DOHH2 (cell line): Measurements from ENCODE around the gene EHD2.

Experiments used
- H3F3A ChIP-seq: fragments of 200-600 bp; sonication (generic), shearing (Covaris generic); 2 replicates; pipeline ENCODE4 v1.6.0; 2016; ENCODE audit warnings: antibody characterized with exemption, mild to moderate bottlenecking; ENCODE audit not compliant: control insufficient read depth, insufficient read depth
- H3K27ac ChIP-seq: fragments of 200-600 bp; sonication (generic); 2 replicates; pipeline ENCODE4 v1.5.1; 2014; ENCODE audit warnings: low read depth, mild to moderate bottlenecking, low read length, moderate library complexity
- H3K27me3 ChIP-seq: fragments of 200-600 bp; sonication (generic); 2 replicates; pipeline ENCODE4 v1.6.1; 2014; ENCODE audit warnings: mild to moderate bottlenecking, low read length, mixed read lengths; ENCODE audit not compliant: control insufficient read depth
- H3K36me3 ChIP-seq: fragments of 200-600 bp; sonication (generic); 2 replicates; pipeline ENCODE4 v1.6.1; 2014; ENCODE audit warnings: mild to moderate bottlenecking, low read length, moderate library complexity, mixed read lengths; ENCODE audit not compliant: control insufficient read depth
- H3K4me1 ChIP-seq: fragments of 200-600 bp; sonication (generic); 2 replicates; pipeline ENCODE4 v1.6.1; 2014; ENCODE audit warnings: mild to moderate bottlenecking, low read length, mixed read lengths; ENCODE audit not compliant: control insufficient read depth
- H3K4me2 ChIP-seq: fragments of 200-600 bp; sonication (generic); 2 replicates; pipeline ENCODE4 v1.6.0; 2014; ENCODE audit warnings: mild to moderate bottlenecking, low read length, moderate library complexity
- H3K4me3 ChIP-seq: fragments of 200-600 bp; sonication (generic); 2 replicates; pipeline ENCODE4 v1.5.1; 2014; ENCODE audit warnings: mild to moderate bottlenecking, low read length, mixed read lengths
- H3K79me2 ChIP-seq: fragments of 200-600 bp; sonication (generic); 2 replicates; pipeline ENCODE4 v1.6.1; 2014; ENCODE audit warnings: mild to moderate bottlenecking, low read length, mixed read lengths; ENCODE audit not compliant: control insufficient read depth
- H3K9me2 ChIP-seq: fragments of 200-600 bp; sonication (generic); replicated peaks from 2 replicates; pipeline ENCODE4 v1.6.1; 2014; ENCODE audit warnings: mild to moderate bottlenecking, low read length, mixed read lengths; ENCODE audit not compliant: control insufficient read depth
- H3K9me3 ChIP-seq: fragments of 200-600 bp; sonication (generic); 2 replicates; pipeline ENCODE4 v1.6.1; 2014; ENCODE audit warnings: antibody characterized with exemption, low read length, mixed read lengths; ENCODE audit not compliant: control insufficient read depth, insufficient read depth
- H4K20me1 ChIP-seq: fragments of 200-600 bp; sonication (generic); 2 replicates; pipeline ENCODE4 v1.6.0; 2014; ENCODE audit warnings: low read depth, mild to moderate bottlenecking, antibody characterized with exemption, low read length, moderate library complexity; ENCODE audit not compliant: control insufficient read depth, insufficient read depth
- CTCF ChIP-seq: fragments of 200-600 bp; sonication (generic); IDR thresholded peaks from one replicate; pipeline ENCODE4 v1.5.1; 2014; ENCODE audit warnings: antibody characterized with exemption, mild to moderate bottlenecking, low read depth, low read length; ENCODE audit not compliant: poor library complexity, severe bottlenecking
- EZH2phosphoT487 ChIP-seq: fragments of 200-600 bp; sonication (generic); IDR thresholded peaks from 2 replicates; pipeline ENCODE4 v1.6.1; 2017; ENCODE audit warnings: borderline replicate concordance, mild to moderate bottlenecking, antibody characterized with exemption, low read length, moderate library complexity, mixed read lengths

The EHD2 gene

GRCh38 chr19:47740866-47741519 lies 27.8 kb downstream of the EHD2 start:
- Histone ChIP-seq H3K4me1 (peaks cover 44% of the 10 kb centered on the region), H4K20me1 (no peaks in the 10 kb centered on the region), H3K36me3 (no peaks in the 10 kb centered on the region), H3K9me2 (no peaks in the 10 kb centered on the region), H3K4me2 (no peak overlapping the region), H3K27me3 (no peaks in the 10 kb centered on the region), H3K27ac (no peak overlapping the region), H3K79me2 (peaks cover 7% of the 10 kb centered on the region), H3K4me3 (no peak overlapping the region), H3F3A (0 out of 2 replicates have a peak, but pooled peaks cover 3% of the 10 kb centered on the region), H3K9me3 (no peaks in the 10 kb centered on the region)
- TF ChIP-seq EZH2phosphoT487 (no peak), CTCF (no peak)

DNA sequence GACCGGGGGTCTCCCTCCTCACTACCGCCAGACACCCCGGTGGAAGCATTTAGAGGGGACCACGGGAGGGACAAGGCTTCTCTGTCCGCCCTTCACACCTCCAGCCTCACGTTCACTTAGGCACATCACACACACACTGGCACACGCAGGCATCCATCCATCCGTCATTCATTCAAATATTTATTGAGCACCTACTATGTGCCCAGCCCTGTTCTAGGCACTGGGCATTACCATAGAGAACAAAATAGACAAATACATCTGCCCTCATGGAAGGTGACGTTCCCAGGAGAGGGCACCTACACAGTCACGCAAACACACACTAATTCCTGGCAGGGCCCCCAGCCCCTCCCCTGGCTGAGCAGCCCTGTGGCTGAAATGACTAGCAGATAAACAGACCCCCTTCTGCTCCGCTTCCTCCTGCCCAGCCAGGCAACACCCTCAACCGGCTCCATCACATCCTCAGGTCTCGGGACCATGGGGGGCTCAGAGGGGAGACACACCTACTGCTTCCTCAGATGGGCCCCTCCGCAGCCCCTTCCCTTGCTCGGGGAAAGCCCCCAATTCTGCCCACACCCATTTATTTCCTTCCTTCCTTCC lies 28.4 kb downstream of the EHD2 start:
- H3K27me3 ChIP-seq = no peaks in the 10 kb centered on the region
- no peak overlapping the region for H3K27ac ChIP-seq
- no peaks in the 10 kb centered on the region for H3K9me3 ChIP-seq
- H3K9me2 ChIP-seq = no peaks in the 10 kb centered on the region
- no peak overlapping the region for H3K4me2 ChIP-seq
- H3F3A ChIP-seq = 0 out of 2 replicates have a peak, but pooled peaks cover 3% of the 10 kb centered on the region
- no peak overlapping the region for H3K4me3 ChIP-seq
- peaks cover 13% of the 10 kb centered on the region for H3K79me2 ChIP-seq
- TF ChIP-seq CTCF (no peak), EZH2phosphoT487 (no peak)
- H4K20me1 ChIP-seq = peaks cover 1% of the 10 kb centered on the region; the same call in 1 of the 2 replicates
- peaks cover 50% of the 10 kb centered on the region for H3K4me1 ChIP-seq
- peaks cover 3% of the 10 kb centered on the region for H3K36me3 ChIP-seq

GRCh38 chr19:47742634-47743033 lies 29.4 kb downstream of the EHD2 start:
- Histone ChIP-seq H3K4me3 (0 out of 2 replicates have a peak overlapping the region, but pooled peaks have one; percentile 98), H3K4me1 (peaks cover 58% of the 10 kb centered on the region), H3K27me3 (no peaks in the 10 kb centered on the region), H3K79me2 (peaks cover 23% of the 10 kb centered on the region), H3K27ac (no peak overlapping the region), H3F3A (0 out of 2 replicates have a peak, but pooled peaks cover 3% of the 10 kb centered on the region), H3K4me2 (peak overlapping the region; percentile 93; the same call in 1 of the 2 replicates), H4K20me1 (peaks cover 6% of the 10 kb centered on the region; the same call in 1 of the 2 replicates), H3K9me2 (no peaks in the 10 kb centered on the region), H3K9me3 (no peaks in the 10 kb centered on the region), H3K36me3 (peaks cover 12% of the 10 kb centered on the region)
- no peak for TF ChIP-seq EZH2phosphoT487
- no peak for TF ChIP-seq CTCF
